ENCODE measurements around the gene RPL15. TPM values are rescaled to one million over a fixed set of nuclear protein-coding genes. Genes with fewer than 3 reads are reported as not detected.
"Not testable (repeated sequence)": the region's sequence is repeated elsewhere in the genome, so short reads cannot be mapped to it uniquely, and the experiment has no call there.

RPL15 gene
- total and polyA plus RNA-seq, 2 experiments from 2014 or later = 1,419 to 2,722 TPM

GRCh38 chr3:23916152-23916885 is 613 bp upstream of the RPL15 start:
- Histone ChIP-seq H3K4me3 (peak overlapping the region; percentile 75), H3K4me1 (ENCODE audit: low read depth) (peaks cover 13% of the 10 kb centered on the region), H3K27ac (peak overlapping the region; percentile 82), H3K9me3 (ENCODE audit: low read depth) (no peaks in the 10 kb centered on the region), H3K36me3 (peaks cover 21% of the 10 kb centered on the region), H3K27me3 (no peaks in the 10 kb centered on the region)
- TF ChIP-seq CTCF (IDR thresholded peaks at IDR 0.05; ENCODE audit: low read depth, low read length) = no peak
- no peak for DNase-seq (ENCODE audit: low read depth in 1 of 2, low spot score in 1 of 2)

- not testable (repeated sequence) for H3K27me3 ChIP-seq; H3K9me3 ChIP-seq (ENCODE audit: low read depth)
- Histone ChIP-seq H3K27ac (peak overlapping the region; percentile 78), H3K36me3 (peaks cover 21% of the 10 kb centered on the region), H3K4me1 (ENCODE audit: low read depth) (peaks cover 13% of the 10 kb centered on the region), H3K4me3 (peak overlapping the region; percentile 75)
- DNase-seq (ENCODE audit: low read depth in 1 of 2, low spot score in 1 of 2) = peak; percentile 61 to 68
These were observed 859 bp downstream of the RPL15 start for GRCh38 chr3:23917679-23918303.

- not testable (repeated sequence) for H3K9me3 ChIP-seq (ENCODE audit: low read depth); DNase-seq (ENCODE audit: low read depth in 1 of 2, low spot score in 1 of 2); H3K27me3 ChIP-seq
- Histone ChIP-seq H3K4me3 (peak overlapping the region; percentile 75), H3K36me3 (peaks cover 21% of the 10 kb centered on the region), H3K4me1 (ENCODE audit: low read depth) (peaks cover 13% of the 10 kb centered on the region), H3K27ac (peak overlapping the region; percentile 19)
These were observed 1.4 kb downstream of the RPL15 start for GRCh38 chr3:23918331-23918730.

GRCh38 chr3:23919628-23920027 is 2.7 kb downstream of the RPL15 start:
- no peaks in the 10 kb centered on the region for H3K9me3 ChIP-seq (ENCODE audit: low read depth)
- H3K27ac ChIP-seq = peak overlapping the region; percentile 15
- TF ChIP-seq CTCF (IDR thresholded peaks at IDR 0.05; ENCODE audit: low read depth, low read length) = no peak
- H3K4me3 ChIP-seq = no peak overlapping the region
- peaks cover 12% of the 10 kb centered on the region for H3K4me1 ChIP-seq (ENCODE audit: low read depth)
- no peak for DNase-seq (ENCODE audit: low read depth in 1 of 2, low spot score in 1 of 2)
- no peaks in the 10 kb centered on the region for H3K27me3 ChIP-seq
- peaks cover 21% of the 10 kb centered on the region for H3K36me3 ChIP-seq

- no peak overlapping the region for H3K4me3 ChIP-seq
- TF ChIP-seq CTCF (IDR thresholded peaks at IDR 0.05; ENCODE audit: low read depth, low read length) = no peak
- H3K27me3 ChIP-seq = no peaks in the 10 kb centered on the region
- H3K27ac ChIP-seq = peak overlapping the region; percentile 15
- peaks cover 9% of the 10 kb centered on the region for H3K4me1 ChIP-seq (ENCODE audit: low read depth)
- no peak for DNase-seq (ENCODE audit: low read depth in 1 of 2, low spot score in 1 of 2)
- H3K36me3 ChIP-seq = peaks cover 21% of the 10 kb centered on the region
- H3K9me3 ChIP-seq (ENCODE audit: low read depth) = no peaks in the 10 kb centered on the region
These were observed 3.3 kb downstream of the RPL15 start for GRCh38 chr3:23920151-23920655.

- Histone ChIP-seq H3K27me3 (no peaks in the 10 kb centered on the region), H3K4me1 (ENCODE audit: low read depth) (peaks cover 6% of the 10 kb centered on the region), H3K27ac (peak overlapping the region; percentile 26), H3K9me3 (ENCODE audit: low read depth) (no peaks in the 10 kb centered on the region), H3K4me3 (no peak overlapping the region), H3K36me3 (peaks cover 21% of the 10 kb centered on the region)
- no peak for DNase-seq (ENCODE audit: low read depth in 1 of 2, low spot score in 1 of 2)
- TF ChIP-seq CTCF (IDR thresholded peaks at IDR 0.05; ENCODE audit: low read depth, low read length) = no peak
These were observed 4.2 kb downstream of the RPL15 start for GRCh38 chr3:23921052-23921511.
